ENCODE results near the gene CDK5RAP1.

GRCh38 chr20:33332905-33333456 lies 68.3 kb downstream of the CDK5RAP1 start:
- TF ChIP-seq CTCF (IDR thresholded peaks at IDR 0.05 in 8 of 11, conservative IDR thresholded peaks at IDR 0.05 in 3 of 11) (no peak), POLR2A (IDR thresholded peaks at IDR 0.05) (no peak)

Data from spleen (tissue), 7 donors.